Measurements from ENCODE around the gene CHAF1A. TPM values are rescaled to one million over a fixed set of nuclear protein-coding genes. Genes with fewer than 3 reads are reported as not detected.

CHAF1A gene
- total RNA-seq, 1 donor from 2014 or later = 6.6 TPM

DNA sequence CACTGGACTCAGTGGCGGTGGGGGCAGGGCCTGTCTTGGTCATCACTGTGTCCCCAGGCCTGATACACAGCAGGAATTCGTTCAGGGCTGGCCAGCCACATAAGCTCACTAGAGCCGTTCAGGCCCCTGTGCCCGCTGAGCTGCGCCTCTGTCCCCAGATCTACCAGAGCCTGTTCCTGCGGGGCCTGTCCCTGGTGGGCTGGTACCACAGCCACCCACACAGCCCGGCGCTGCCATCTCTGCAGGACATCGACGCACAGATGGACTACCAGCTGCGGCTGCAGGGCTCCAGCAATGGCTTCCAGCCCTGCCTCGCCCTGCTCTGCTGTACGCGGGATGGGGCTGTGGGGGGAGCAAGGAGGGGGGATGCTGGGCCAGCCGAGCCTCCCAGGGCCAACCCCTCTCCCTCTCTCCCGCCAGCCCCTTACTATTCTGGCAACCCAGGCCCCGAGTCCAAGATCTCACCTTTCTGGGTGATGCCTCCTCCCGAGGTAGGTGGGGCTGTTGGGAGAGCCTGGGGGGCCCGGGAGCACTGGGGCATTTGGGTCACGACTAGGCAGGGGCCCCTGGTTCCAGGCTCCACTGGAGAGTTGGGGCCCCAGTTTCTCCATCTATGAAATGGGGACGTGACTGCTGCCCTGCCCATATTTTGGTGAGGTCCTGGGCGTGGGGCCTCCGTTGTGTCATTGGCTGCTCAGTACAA, 45.2 kb upstream of the CHAF1A start:
- Mint-ChIP-seq H3K4me1 (ENCODE audit: low read depth) (peaks cover 7% of the 10 kb centered on the region), H3K36me3 (ENCODE audit: low read depth) (peaks cover 5% of the 10 kb centered on the region), H3K9me3 (ENCODE audit: low read depth) (no peaks in the 10 kb centered on the region), H3K27me3 (ENCODE audit: low read depth) (no peaks in the 10 kb centered on the region), H3K27ac (ENCODE audit: unreplicated experiment) (no peak overlapping the region), H3K4me3 (ENCODE audit: unreplicated experiment) (no peak overlapping the region)
- TF ChIP-seq, protein P1, sequence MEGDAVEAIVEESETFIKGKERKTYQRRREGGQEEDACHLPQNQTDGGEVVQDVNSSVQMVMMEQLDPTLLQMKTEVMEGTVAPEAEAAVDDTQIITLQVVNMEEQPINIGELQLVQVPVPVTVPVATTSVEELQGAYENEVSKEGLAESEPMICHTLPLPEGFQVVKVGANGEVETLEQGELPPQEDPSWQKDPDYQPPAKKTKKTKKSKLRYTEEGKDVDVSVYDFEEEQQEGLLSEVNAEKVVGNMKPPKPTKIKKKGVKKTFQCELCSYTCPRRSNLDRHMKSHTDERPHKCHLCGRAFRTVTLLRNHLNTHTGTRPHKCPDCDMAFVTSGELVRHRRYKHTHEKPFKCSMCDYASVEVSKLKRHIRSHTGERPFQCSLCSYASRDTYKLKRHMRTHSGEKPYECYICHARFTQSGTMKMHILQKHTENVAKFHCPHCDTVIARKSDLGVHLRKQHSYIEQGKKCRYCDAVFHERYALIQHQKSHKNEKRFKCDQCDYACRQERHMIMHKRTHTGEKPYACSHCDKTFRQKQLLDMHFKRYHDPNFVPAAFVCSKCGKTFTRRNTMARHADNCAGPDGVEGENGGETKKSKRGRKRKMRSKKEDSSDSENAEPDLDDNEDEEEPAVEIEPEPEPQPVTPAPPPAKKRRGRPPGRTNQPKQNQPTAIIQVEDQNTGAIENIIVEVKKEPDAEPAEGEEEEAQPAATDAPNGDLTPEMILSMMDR (IDR thresholded peaks at IDR 0.05) = no peak
- peak; percentile 86 for DNase-seq (ENCODE audit: low spot score)

DNA sequence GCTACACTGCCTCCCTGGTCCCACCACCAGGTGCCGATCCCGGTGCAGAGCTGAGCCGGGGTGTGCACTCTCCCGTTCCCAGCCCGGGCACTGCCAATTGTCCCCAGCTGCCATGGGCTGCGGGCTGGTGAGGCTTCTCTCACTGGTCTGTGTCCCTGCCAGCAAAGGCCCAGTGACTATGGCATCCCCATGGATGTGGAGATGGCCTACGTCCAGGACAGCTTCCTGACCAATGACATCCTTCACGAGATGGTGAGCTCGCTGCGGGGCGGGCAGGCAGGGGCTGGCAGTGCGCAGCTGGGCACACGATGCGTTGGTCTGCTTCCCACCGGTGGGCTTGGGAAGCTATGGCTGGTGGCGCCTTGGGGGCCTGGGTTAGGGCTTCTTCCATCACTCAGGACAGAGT, 44.5 kb upstream of the CHAF1A start:
- H3K27ac Mint-ChIP-seq (ENCODE audit: unreplicated experiment) = no peak overlapping the region
- H3K4me3 Mint-ChIP-seq (ENCODE audit: unreplicated experiment) = no peak overlapping the region
- TF ChIP-seq, protein P1 (IDR thresholded peaks at IDR 0.05) = no peak
- no peaks in the 10 kb centered on the region for H3K27me3 Mint-ChIP-seq (ENCODE audit: low read depth)
- no peaks in the 10 kb centered on the region for H3K9me3 Mint-ChIP-seq (ENCODE audit: low read depth)
- peaks cover 7% of the 10 kb centered on the region for H3K4me1 Mint-ChIP-seq (ENCODE audit: low read depth)
- DNase-seq (ENCODE audit: low spot score) = peak; percentile 76
- H3K36me3 Mint-ChIP-seq (ENCODE audit: low read depth) = peaks cover 5% of the 10 kb centered on the region

GRCh38 chr19:4358709-4359626, 43.5 kb upstream of the CHAF1A start:
- H3K27me3 Mint-ChIP-seq (ENCODE audit: low read depth) = no peaks in the 10 kb centered on the region
- no peaks in the 10 kb centered on the region for H3K9me3 Mint-ChIP-seq (ENCODE audit: low read depth)
- peak overlapping the region; percentile 22 for H3K27ac Mint-ChIP-seq (ENCODE audit: unreplicated experiment)
- H3K4me1 Mint-ChIP-seq (ENCODE audit: low read depth) = peaks cover 7% of the 10 kb centered on the region
- TF ChIP-seq, protein P1 (IDR thresholded peaks at IDR 0.05) = no peak
- H3K36me3 Mint-ChIP-seq (ENCODE audit: low read depth) = peaks cover 5% of the 10 kb centered on the region
- no peak for DNase-seq (ENCODE audit: low spot score)
- H3K4me3 Mint-ChIP-seq (ENCODE audit: unreplicated experiment) = no peak overlapping the region

DNA sequence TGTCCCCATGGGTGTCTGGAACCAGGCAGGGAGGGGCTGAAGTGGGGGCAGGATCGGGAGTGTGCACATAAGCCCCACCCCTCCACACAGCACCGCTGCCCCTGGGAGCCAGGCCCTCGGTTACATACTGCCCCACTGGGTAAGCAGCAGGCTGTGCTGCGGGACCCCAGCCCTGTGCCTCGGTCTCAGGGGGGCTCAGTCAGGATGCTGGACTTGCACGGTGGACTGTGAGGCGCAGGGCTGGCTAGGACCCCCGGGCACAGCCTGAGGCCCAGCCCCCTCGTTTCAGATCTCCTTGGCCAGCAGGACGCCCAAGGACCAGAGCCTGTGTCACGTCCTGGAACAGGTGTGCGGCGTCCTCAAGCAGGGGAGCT, 42.8 kb upstream of the CHAF1A start:
- Mint-ChIP-seq H3K36me3 (ENCODE audit: low read depth) (peaks cover 5% of the 10 kb centered on the region), H3K27me3 (ENCODE audit: low read depth) (no peaks in the 10 kb centered on the region)

GRCh38 chr19:4360081-4360569, 42.3 kb upstream of the CHAF1A start:
- Mint-ChIP-seq H3K4me3 (ENCODE audit: unreplicated experiment) (no peak overlapping the region), H3K36me3 (ENCODE audit: low read depth) (peaks cover 5% of the 10 kb centered on the region), H3K4me1 (ENCODE audit: low read depth) (peaks cover 7% of the 10 kb centered on the region), H3K27me3 (ENCODE audit: low read depth) (no peaks in the 10 kb centered on the region), H3K9me3 (ENCODE audit: low read depth) (no peaks in the 10 kb centered on the region), H3K27ac (ENCODE audit: unreplicated experiment) (no peak overlapping the region)
- TF ChIP-seq, protein P1 (IDR thresholded peaks at IDR 0.05) = no peak
- DNase-seq (ENCODE audit: low spot score) = no peak

More for the DNA sequence above, 42.8 kb upstream of the CHAF1A start:
- Mint-ChIP-seq H3K9me3 (ENCODE audit: low read depth) (no peaks in the 10 kb centered on the region), H3K4me3 (ENCODE audit: unreplicated experiment) (no peak overlapping the region), H3K27ac (ENCODE audit: unreplicated experiment) (peak overlapping the region; percentile 17), H3K4me1 (ENCODE audit: low read depth) (peaks cover 7% of the 10 kb centered on the region)
- TF ChIP-seq, protein P1 (IDR thresholded peaks at IDR 0.05) = no peak
- DNase-seq (ENCODE audit: low spot score) = no peak

All from chondrocyte (in vitro differentiated cells).